Astrocyte of the cerebellum (primary cell): ENCODE measurements around the gene YY2.

ENCODE experiments used
- DNase-seq: peaks from one replicate; pipeline ENCODE4 v3.0.0-alpha.2; 2011; ENCODE audit warnings: low read depth
- H3K4me3 ChIP-seq: 2 replicates; pipeline ENCODE4 v1.5.1; 2011; ENCODE audit warnings: mild to moderate bottlenecking, low read depth, low read length, moderate library complexity
- CTCF ChIP-seq: IDR thresholded peaks from 2 replicates; pipeline ENCODE4 v1.5.1; 2012; ENCODE audit warnings: low read length, low read depth, moderate library complexity, mild to moderate bottlenecking; ENCODE audit errors: missing control alignments
- in situ Hi-C: cut with HindIII; loops from 2 replicates; pipeline ENCODE4 v1.10.0; 2017; ENCODE audit warnings: low sequenced_read_pairs

Gene YY2

DNA sequence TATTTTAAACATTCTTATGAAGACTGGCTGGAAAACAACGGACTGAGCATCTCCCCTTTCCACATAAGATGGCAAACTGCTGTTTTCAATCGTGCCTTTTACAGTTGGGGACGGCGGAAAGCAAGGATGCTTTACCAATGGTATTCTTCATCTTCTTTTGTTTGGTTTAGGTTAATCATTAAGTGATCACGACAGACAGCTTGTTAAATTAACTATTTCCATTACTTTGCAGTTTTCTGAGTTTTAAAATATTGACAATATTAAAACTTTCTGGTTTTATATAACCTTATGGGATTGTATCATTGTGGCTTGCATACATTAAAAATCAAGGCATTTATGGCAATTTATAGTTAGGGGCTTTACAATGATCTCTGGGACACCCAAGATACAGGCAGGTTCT, 12.6 kb upstream of the YY2 start:
- no peak for DNase-seq
- in situ Hi-C loops, result no loop called here
- TF ChIP-seq CTCF, result no peak
- no peak overlapping the region for H3K4me3 ChIP-seq

GRCh38 chrX:21845096-21845495, 10.7 kb upstream of the YY2 start:
- TF ChIP-seq CTCF, result no peak
- no peak overlapping the region for H3K4me3 ChIP-seq
- no peak for DNase-seq
- in situ Hi-C loops, result no loop called here

- in situ Hi-C loops, result no loop called here
- H3K4me3 ChIP-seq, result no peak overlapping the region
- no peak for DNase-seq
- no peak for TF ChIP-seq CTCF
Observed at GRCh38 chrX:21847342-21847741, 8.4 kb upstream of the YY2 start.

DNA sequence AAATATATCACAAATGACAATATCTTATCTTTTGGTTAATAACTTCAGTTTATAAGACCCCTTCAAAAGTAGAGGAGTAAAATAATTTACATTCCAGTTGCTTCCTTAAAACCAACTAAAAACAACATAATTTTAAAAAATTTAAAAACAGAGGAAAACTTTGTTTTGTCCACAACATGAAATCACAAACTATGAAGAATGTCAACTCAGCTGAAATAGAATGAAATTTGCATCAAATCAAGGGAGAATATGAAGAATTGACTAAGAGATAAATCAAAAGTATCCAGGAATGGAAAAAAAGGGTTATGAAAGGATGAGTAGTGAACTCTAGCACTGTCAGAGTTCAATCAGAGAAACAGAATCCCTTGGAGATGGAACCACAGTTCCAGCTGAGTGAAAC, 2.2 kb upstream of the YY2 start:
- no peak for DNase-seq
- H3K4me3 ChIP-seq, result no peak overlapping the region
- in situ Hi-C loops, result no loop called here
- TF ChIP-seq CTCF, result no peak

DNA sequence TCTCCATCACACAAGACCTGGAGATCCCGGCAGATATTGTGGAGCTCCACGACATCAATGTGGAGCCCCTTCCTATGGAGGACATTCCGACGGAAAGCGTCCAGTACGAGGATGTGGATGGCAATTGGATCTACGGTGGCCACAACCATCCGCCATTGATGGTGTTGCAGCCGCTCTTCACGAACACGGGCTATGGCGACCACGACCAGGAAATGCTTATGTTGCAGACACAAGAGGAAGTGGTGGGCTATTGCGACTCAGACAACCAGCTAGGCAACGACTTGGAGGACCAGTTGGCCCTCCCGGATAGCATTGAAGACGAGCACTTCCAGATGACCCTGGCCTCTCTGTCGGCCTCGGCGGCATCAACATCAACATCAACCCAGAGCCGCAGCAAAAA, 717 bp downstream of the YY2 start:
- DNase-seq, result no peak
- H3K4me3 ChIP-seq, result no peak overlapping the region
- in situ Hi-C loops, result no loop called here
- TF ChIP-seq CTCF, result no peak

GRCh38 chrX:21863241-21863640, 7.5 kb downstream of the YY2 start:
- no peak for TF ChIP-seq CTCF
- in situ Hi-C loops, result no loop called here
- no peak for DNase-seq
- no peak overlapping the region for H3K4me3 ChIP-seq

DNA sequence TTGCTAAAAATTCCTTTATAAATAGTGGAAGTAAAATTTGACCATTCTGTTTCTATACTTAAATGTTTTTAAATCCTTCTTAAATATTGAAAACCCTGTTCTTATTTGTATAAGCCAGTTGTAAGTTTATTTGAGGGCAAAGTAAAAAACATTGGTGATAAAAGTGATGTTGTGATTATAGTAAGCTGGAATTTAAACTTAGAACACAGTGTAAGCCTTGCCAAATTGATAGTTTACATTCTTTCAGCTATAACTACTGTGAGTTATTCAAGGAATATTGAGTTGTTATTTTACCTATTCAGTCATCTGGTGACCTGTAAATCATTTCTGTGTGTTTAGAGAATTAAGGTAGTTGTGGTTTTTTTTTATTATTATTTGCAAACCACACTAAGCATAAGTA, 9.6 kb downstream of the YY2 start:
- TF ChIP-seq CTCF, result no peak
- no peak for DNase-seq
- H3K4me3 ChIP-seq, result no peak overlapping the region
- in situ Hi-C loops, result no loop called here
